Mesenchymal stem cell (in vitro differentiated cells and primary cell): ENCODE data around the gene MTERF2.

Source experiments
- DNase-seq: peaks from one replicate; pipeline ENCODE4 v3.0.0-alpha.2; 2013
- H2AFZ ChIP-seq: one replicate; pipeline ENCODE4 v1.6.1; 2013; ENCODE audit warnings: low read depth, mild to moderate bottlenecking, control low read depth, inconsistent platforms, low read length, moderate library complexity
- H2AK5ac ChIP-seq: 2 replicates; pipeline ENCODE4 v1.6.1; 2013; ENCODE audit warnings: low read length, moderate library complexity, mild to moderate bottlenecking, inconsistent platforms; ENCODE audit not compliant: severe bottlenecking
- H2BK120ac ChIP-seq: one replicate; pipeline ENCODE4 v1.6.1; 2013; ENCODE audit warnings: low read depth, mild to moderate bottlenecking, inconsistent platforms, low read length, moderate library complexity
- H2BK12ac ChIP-seq, 2 experiments: one replicate each; pipeline ENCODE4 v1.6.1; 2013; ENCODE audit warnings: inconsistent platforms in 2 of 2, low read length in 2 of 2, mild to moderate bottlenecking in 2 of 2, moderate library complexity in 2 of 2, control low read depth in 1 of 2
- H2BK15ac ChIP-seq: one replicate; pipeline ENCODE4 v1.6.1; 2013; ENCODE audit warnings: mild to moderate bottlenecking, low read depth, inconsistent platforms; ENCODE audit not compliant: poor library complexity, severe bottlenecking
- H2BK5ac ChIP-seq: 2 replicates; pipeline ENCODE4 v1.6.1; 2013; ENCODE audit warnings: low read depth, mild to moderate bottlenecking, low read length, control low read depth, inconsistent platforms; ENCODE audit not compliant: poor library complexity, severe bottlenecking
- H3K14ac ChIP-seq, 2 experiments: one replicate each; pipeline ENCODE4 v1.6.1; 2013; ENCODE audit warnings: inconsistent platforms in 2 of 2, low read length in 2 of 2, control low read depth in 1 of 2, mild to moderate bottlenecking in 1 of 2, moderate library complexity in 1 of 2
- H3K18ac ChIP-seq, 2 experiments: one replicate each; pipeline ENCODE4 v1.6.1; 2013; ENCODE audit warnings: inconsistent platforms in 2 of 2, low read length in 2 of 2, control low read depth in 1 of 2, low read depth in 1 of 2, mild to moderate bottlenecking in 1 of 2
- H3K23ac ChIP-seq, 2 experiments: one replicate each; pipeline ENCODE4 v1.6.1; 2013; ENCODE audit warnings: inconsistent platforms in 2 of 2, low read length in 2 of 2, mild to moderate bottlenecking in 2 of 2, moderate library complexity in 2 of 2, control low read depth in 1 of 2
- H3K27ac ChIP-seq: 2 replicates; pipeline ENCODE4 v1.5.1; 2013; ENCODE audit warnings: mild to moderate bottlenecking, moderate library complexity, low read length, control low read depth, inconsistent platforms; ENCODE audit not compliant: poor library complexity, severe bottlenecking
- H3K27me3 ChIP-seq, 2 experiments: 2 replicates each; pipeline versions ENCODE4 v1.6.1 to v1.7.0; 2013; ENCODE audit warnings: low read length in 2 of 2, mild to moderate bottlenecking in 2 of 2, moderate library complexity in 2 of 2, control low read depth in 1 of 2, inconsistent platforms in 1 of 2; ENCODE audit not compliant: control insufficient read depth in 1 of 2, insufficient read depth in 1 of 2
- H3K36me3 ChIP-seq, 2 experiments: 2 replicates each; pipeline versions ENCODE4 v1.6.1 to v1.7.0; 2013; ENCODE audit warnings: low read length in 2 of 2, control low read depth in 1 of 2, inconsistent platforms in 1 of 2, low read depth in 1 of 2, mild to moderate bottlenecking in 1 of 2; ENCODE audit not compliant: insufficient read depth in 2 of 2, control insufficient read depth in 1 of 2
- H3K4ac ChIP-seq, 2 experiments: one replicate each; pipeline ENCODE4 v1.6.1; 2013; ENCODE audit warnings: inconsistent platforms in 2 of 2, low read length in 2 of 2, mild to moderate bottlenecking in 2 of 2, moderate library complexity in 2 of 2, control low read depth in 1 of 2, low read depth in 1 of 2
- H3K4me1 ChIP-seq: 2 replicates; pipeline ENCODE4 v1.6.1; 2013; ENCODE audit warnings: low read depth, low read length, control low read depth; ENCODE audit not compliant: control insufficient read depth, insufficient read depth
- H3K4me2 ChIP-seq: 2 replicates; pipeline ENCODE4 v1.6.1; 2013; ENCODE audit warnings: low read length, mild to moderate bottlenecking, inconsistent platforms; ENCODE audit not compliant: poor library complexity, severe bottlenecking
- H3K4me3 ChIP-seq, 2 experiments: 2 replicates each; pipeline versions ENCODE4 v1.5.1 to v1.7.0; 2013; ENCODE audit warnings: low read length in 2 of 2, mild to moderate bottlenecking in 2 of 2, control low read depth in 1 of 2, low read depth in 1 of 2; ENCODE audit not compliant: insufficient read depth in 1 of 2
- H3K79me1 ChIP-seq: replicated peaks from 2 replicates; pipeline ENCODE4 v1.6.1; 2013; ENCODE audit warnings: mild to moderate bottlenecking, control low read depth, low read length, inconsistent platforms; ENCODE audit not compliant: poor library complexity, severe bottlenecking
- H3K9ac ChIP-seq: 2 replicates; pipeline ENCODE4 v1.7.0; 2013; ENCODE audit warnings: mild to moderate bottlenecking, low read length, moderate library complexity
- H3K9me3 ChIP-seq: 2 replicates; pipeline ENCODE4 v1.7.0; 2013; ENCODE audit warnings: mild to moderate bottlenecking, low read length; ENCODE audit not compliant: control insufficient read depth
- H4K8ac ChIP-seq: one replicate; pipeline ENCODE4 v1.6.1; 2013; ENCODE audit warnings: inconsistent platforms, mild to moderate bottlenecking, low read length, moderate library complexity
- H4K91ac ChIP-seq: one replicate; pipeline ENCODE4 v1.6.1; 2013; ENCODE audit warnings: mild to moderate bottlenecking, low read length, inconsistent platforms
- WGBS: methylation state at CpG from one replicate; pipeline ENCODE4 v1.1.7; 2013; ENCODE audit warnings: mixed read lengths; 5-methylcytosine and 5-hydroxymethylcytosine counted together

MTERF2 gene

DNA sequence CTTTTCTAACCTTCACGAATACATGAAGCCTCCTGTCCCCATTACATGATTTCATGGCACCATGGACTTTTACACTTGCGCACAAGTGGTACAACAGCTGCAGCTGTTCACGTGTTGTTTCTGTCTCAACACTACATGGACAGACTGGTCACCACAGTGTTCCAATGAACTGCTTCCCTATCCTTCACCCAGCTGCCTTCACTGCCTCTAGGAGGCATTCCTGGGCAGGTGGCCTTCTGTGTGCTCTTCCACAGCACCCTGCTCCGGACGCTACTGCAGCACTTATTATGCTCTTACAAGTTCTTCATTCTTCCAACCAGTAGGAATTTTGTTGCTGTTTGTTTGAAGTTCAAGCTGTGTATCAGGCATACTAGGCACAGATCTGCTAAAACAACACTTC, 1.5 kb downstream of the MTERF2 start:
- Histone ChIP-seq H3K4ac (no peak overlapping the region), H3K27me3 (no peaks in the 10 kb centered on the region), H2AK5ac (no peak overlapping the region), H2BK120ac (no peak overlapping the region), H2BK15ac (no peak overlapping the region), H3K23ac (no peak overlapping the region), H3K14ac (no peak overlapping the region), H4K8ac (no peak overlapping the region), H3K4me1 (peaks cover 10% of the 10 kb centered on the region), H3K27ac (no peak overlapping the region), H3K18ac (no peak overlapping the region), H3K9me3 (no peaks in the 10 kb centered on the region), H2BK5ac (no peak overlapping the region), H3K4me2 (no peak overlapping the region), H3K9ac (peak overlapping the region; percentile 94), H2AFZ (no peak overlapping the region), H2BK12ac (no peak overlapping the region), H3K36me3 (peaks cover 5 to 12% of the 10 kb centered on the region in 2 experiments), H3K4me3 (peak overlapping the region in 1 of 2 experiments; percentile 83), H3K79me1 (peaks cover 20% of the 10 kb centered on the region), H4K91ac (no peak overlapping the region)
- 96% methylated on average over 3 of the region's 5 CpGs for WGBS
- DNase-seq, result no peak

DNA sequence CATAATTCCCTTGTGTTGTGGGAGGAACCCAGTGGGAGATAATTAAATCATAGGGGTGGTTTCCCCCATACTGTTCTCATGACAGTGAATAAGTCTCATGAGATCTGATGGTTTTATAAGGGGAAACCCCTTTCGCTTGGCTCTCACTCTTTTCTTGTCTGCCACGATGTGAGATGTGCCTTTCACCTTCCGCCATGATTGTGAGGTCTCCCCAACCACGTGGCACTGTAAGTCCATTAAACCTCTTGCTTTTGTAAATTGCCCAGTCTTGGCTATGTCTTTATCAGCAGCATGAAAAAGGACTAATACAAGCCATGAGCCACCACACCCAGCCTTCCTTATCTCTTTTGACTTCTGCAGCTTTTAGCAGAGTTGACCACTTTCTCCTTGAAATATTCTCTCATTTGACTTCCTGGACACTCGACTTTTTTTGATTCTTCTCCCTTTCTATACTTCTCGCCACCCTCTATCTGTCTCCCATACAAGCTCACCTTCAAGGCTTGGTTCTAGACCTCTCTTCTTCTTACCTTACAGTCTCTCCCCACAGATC, 2.3 kb downstream of the MTERF2 start:
- Histone ChIP-seq H2BK120ac (no peak overlapping the region), H4K91ac (no peak overlapping the region), H4K8ac (no peak overlapping the region), H2AFZ (no peak overlapping the region), H3K23ac (no peak overlapping the region), H2AK5ac (no peak overlapping the region), H3K36me3 (peaks cover 5 to 12% of the 10 kb centered on the region in 2 experiments), H2BK5ac (no peak overlapping the region), H2BK12ac (no peak overlapping the region), H3K4me3 (no peak overlapping the region), H3K18ac (no peak overlapping the region), H3K9ac (no peak overlapping the region), H3K27me3 (no peaks in the 10 kb centered on the region), H3K14ac (no peak overlapping the region), H3K79me1 (peaks cover 20% of the 10 kb centered on the region), H3K4me2 (no peak overlapping the region), H3K4ac (no peak overlapping the region), H3K4me1 (peaks cover 10% of the 10 kb centered on the region), H2BK15ac (no peak overlapping the region), H3K9me3 (no peaks in the 10 kb centered on the region), H3K27ac (no peak overlapping the region)
- no peak for DNase-seq
- WGBS, result 95% methylated on average over 6 of the region's 6 CpGs

DNA sequence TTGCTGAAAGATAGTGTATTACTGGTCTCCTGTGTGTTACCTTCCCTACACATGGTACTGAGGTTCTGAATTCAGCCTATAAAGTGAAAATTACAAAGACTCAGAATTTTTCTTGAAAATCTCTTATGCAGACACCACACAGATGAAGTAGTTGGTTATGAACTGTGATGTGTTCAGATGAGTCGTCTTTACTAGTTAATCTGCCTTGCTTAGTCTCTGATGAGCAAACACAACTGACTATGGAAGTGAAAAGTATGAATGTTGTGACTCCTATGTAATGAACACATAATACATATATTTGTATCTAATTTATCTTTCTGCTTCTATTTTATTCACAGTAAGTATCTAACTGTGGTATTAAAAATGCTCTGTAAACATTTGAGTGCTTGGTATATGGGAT, 4.7 kb downstream of the MTERF2 start:
- H3K23ac ChIP-seq, result no peak overlapping the region
- H3K14ac ChIP-seq, result no peak overlapping the region
- no peak overlapping the region for H2BK5ac ChIP-seq
- no peak overlapping the region for H2AK5ac ChIP-seq
- no peak overlapping the region for H3K27ac ChIP-seq
- no peak overlapping the region for H3K4ac ChIP-seq
- H2BK12ac ChIP-seq, result no peak overlapping the region
- H3K27me3 ChIP-seq, result no peaks in the 10 kb centered on the region
- no peak for DNase-seq
- 100% methylated on average over 1 of the region's 1 CpG for WGBS
- no peak overlapping the region for H3K4me3 ChIP-seq
- H3K79me1 ChIP-seq, result peaks cover 22% of the 10 kb centered on the region
- peaks cover 10% of the 10 kb centered on the region for H3K4me1 ChIP-seq
- no peak overlapping the region for H2AFZ ChIP-seq
- no peak overlapping the region for H2BK15ac ChIP-seq
- no peak overlapping the region for H2BK120ac ChIP-seq
- no peaks in the 10 kb centered on the region for H3K9me3 ChIP-seq
- no peak overlapping the region for H4K8ac ChIP-seq
- no peak overlapping the region for H4K91ac ChIP-seq
- H3K9ac ChIP-seq, result peak overlapping the region; percentile 28
- H3K36me3 ChIP-seq, result peaks cover 5 to 22% of the 10 kb centered on the region in 2 experiments
- H3K4me2 ChIP-seq, result no peak overlapping the region
- H3K18ac ChIP-seq, result no peak overlapping the region

DNA sequence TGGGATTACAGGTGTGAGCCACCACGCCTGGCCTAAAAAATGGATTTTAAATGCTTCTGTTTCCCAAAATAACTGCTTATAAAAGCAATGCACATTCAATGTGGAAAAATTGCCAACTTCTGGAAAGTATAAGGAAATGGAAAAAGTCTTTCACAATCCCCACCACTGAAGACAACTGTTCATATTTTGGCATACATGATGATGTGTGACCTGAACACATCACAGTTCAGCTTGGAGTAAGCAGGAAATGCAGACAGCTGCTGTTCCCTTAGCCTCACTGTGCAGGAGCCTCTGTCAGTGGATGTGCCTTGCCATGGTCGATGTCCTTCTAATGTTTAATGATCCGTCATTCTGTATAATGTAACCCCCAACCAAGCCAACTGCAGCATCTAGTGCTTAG, 5.2 kb downstream of the MTERF2 start:
- H3K27me3 ChIP-seq, result no peaks in the 10 kb centered on the region
- H3K4me2 ChIP-seq, result no peak overlapping the region
- no CpG with 5 or more reads among the region's 3 CpGs for WGBS
- peaks cover 10% of the 10 kb centered on the region for H3K4me1 ChIP-seq
- no peak overlapping the region for H2BK120ac ChIP-seq
- H3K36me3 ChIP-seq, result peaks cover 5 to 22% of the 10 kb centered on the region in 2 experiments
- H2BK5ac ChIP-seq, result no peak overlapping the region
- no peak overlapping the region for H4K8ac ChIP-seq
- no peak for DNase-seq
- no peak overlapping the region for H2AFZ ChIP-seq
- no peak overlapping the region for H4K91ac ChIP-seq
- no peak overlapping the region for H3K14ac ChIP-seq
- H3K9ac ChIP-seq, result peak overlapping the region; percentile 28
- peaks cover 22% of the 10 kb centered on the region for H3K79me1 ChIP-seq
- no peak overlapping the region for H3K4ac ChIP-seq
- H3K18ac ChIP-seq, result no peak overlapping the region
- H2AK5ac ChIP-seq, result no peak overlapping the region
- no peak overlapping the region for H3K4me3 ChIP-seq
- H3K27ac ChIP-seq, result no peak overlapping the region
- H2BK12ac ChIP-seq, result no peak overlapping the region
- no peak overlapping the region for H2BK15ac ChIP-seq
- H3K9me3 ChIP-seq, result no peaks in the 10 kb centered on the region
- peak overlapping the region in 1 of 2 experiments; percentile 34 for H3K23ac ChIP-seq
